RKO (cell line): Measurements from ENCODE around the gene S100A1.
"Not testable (repeated sequence)": the region's sequence is repeated elsewhere in the genome, so short reads cannot be mapped to it uniquely, and the experiment has no call there.

Experiments used
- DNase-seq: peaks from one replicate; pipeline ENCODE4 v3.0.0-alpha.2; 2016; ENCODE audit warnings: low spot score

S100A1 gene

DNA sequence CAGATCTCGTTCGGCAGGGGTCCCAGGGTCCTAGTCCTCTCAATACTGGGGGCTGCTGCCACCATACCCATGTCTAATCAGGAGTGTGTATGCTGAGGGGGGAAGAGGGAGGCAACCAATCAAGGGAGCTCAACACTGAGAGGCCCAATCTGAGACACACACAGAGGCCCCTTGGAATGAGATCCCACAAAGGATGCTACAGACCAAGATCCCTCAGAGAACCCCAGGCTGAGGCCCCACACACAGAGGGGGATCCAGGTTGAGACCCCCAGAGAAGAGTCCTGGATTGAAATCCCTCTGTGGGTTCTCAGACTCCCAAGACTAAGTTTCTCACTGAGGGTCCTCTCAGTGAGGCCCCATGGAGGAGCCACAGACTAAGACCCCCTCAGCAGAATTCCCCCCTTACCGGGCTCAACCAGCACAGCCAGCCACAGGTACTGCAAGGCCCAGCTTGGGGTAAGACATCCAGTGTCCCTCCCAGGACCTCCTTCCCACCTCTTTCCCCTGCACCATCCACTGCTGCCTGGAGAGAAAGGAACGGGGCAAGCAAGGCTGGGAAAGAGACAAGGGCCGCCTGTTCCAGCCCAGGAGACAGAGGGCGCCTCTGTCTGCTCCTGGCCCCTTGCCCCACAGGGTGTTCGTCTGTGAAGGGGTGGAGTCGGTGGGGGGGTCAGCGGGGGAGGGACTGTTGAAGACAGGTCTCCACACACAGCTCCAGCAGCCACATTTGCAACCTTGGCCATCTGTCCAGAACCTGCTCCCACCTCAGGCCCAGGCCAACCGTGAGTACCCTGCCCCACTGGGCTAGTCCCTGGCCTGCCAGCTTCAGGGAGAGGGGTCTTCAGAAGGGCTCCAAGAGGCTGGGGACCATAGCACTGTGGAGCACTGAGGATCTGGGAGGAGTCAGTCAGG, at the start of gene S100A1:
Gene S100A1, plus strand, starts transcription at position 720 of the 912 bp plus-strand sequence. CDS start 2,088 bp downstream, outside the sequence.
- no peak for DNase-seq

- DNase-seq: no peak
Measured at GRCh38 chr1:153578490-153578889, 49.7 kb upstream of the S100A1 start.

DNA sequence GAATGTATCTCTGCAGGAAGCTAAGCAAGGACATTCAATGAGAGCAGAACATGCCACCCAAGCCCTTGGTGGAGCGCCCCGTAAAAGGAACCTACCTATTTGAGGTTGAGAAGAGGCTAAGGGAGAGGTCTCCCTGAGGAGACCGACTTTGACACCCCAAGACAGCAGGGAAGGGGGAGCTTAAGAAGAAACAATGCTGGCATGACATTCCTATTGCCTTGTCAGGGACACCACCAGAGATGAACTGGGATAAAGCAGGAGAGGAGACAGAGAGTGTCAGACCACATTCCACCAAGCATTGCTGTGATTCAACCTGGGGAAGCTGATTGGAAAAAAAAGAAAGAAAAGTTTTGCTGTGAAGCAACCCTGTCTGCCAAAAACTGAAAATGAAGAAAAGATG, 49.3 kb upstream of the S100A1 start:
- DNase-seq: no peak

DNA sequence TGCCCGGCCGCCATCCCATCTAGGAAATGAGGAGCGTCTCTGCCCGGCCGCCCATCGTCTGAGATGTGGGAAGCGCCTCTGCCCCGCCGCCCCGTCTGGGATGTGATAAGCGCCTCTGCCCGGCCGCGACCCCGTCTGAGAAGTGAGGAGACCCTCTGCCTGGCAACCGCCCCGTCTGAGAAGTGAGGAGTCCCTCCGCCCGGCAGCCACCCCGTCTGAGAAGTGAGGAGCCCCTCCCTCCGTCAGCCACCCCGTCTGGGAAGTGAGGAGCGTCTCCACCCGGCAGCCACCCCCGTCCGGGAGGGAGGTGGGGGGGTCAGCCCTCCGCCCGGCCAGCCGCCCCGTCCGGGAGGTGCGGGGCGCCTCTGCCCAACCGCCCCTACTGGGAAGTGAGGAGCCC, 45.4 kb upstream of the S100A1 start:
- not testable (repeated sequence) for DNase-seq

DNA sequence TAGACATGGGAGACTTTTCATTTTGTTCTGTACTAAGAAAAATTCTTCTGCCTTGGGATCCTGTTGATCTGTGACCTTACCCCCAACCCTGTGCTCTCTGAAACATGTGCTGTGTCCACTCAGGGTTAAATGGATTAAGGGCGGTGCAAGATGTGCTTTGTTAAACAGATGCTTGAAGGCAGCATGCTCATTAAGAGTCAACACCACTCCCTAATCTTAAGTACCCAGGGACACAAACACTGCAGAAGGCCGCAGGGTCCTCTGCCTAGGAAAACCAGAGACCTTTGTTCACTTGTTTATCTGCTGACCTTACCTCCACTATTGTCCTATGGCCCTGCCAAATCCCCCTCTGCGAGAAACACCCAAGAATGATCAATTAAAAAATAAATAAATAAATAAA, 44.7 kb upstream of the S100A1 start:
- DNase-seq: not testable (repeated sequence)

DNA sequence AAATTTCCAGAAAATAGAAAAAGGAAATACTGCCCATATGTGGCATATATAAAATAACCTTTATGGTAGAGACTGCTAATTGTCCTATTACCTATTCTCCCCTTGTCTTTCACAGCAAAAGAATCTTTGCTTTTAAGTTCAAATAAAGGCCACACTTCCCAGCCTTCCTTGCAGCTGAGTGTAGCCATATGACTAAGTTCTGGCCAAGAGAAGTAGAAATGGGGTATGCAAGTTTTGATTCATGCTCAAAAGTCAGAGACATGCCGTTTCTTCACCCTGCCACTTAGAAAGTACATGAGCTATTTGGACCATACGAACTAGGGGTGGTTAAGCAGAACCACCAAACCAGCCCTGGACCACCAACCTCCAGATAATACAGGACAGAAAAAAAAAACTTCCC, 44.3 kb upstream of the S100A1 start:
- no peak for DNase-seq

GRCh38 chr1:153585006-153585405, 43.2 kb upstream of the S100A1 start:
- DNase-seq: no peak

GRCh38 chr1:153586347-153586746, 41.9 kb upstream of the S100A1 start:
- no peak for DNase-seq

GRCh38 chr1:153587314-153587713, 40.9 kb upstream of the S100A1 start:
- no peak for DNase-seq

DNA sequence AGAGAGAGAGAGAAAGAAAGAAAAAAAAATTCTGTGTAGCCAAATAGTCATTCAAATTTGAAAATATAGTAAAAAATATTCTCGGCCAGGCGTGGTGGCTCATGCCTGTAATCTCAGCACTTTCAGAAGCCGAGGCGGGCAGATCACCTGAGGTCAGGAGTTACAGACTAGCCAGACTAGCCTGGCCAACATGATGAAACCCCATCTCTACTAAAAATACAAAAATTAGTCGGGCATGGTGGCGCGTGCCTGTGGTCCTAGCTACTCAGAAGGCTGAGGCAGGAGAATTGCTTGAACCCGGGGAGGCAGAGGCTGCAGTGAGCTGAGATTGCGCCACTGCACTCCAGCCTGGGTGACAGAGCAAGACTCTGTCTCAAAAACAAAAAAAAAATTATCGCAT, 40.2 kb upstream of the S100A1 start:
- not testable (repeated sequence) for DNase-seq

DNA sequence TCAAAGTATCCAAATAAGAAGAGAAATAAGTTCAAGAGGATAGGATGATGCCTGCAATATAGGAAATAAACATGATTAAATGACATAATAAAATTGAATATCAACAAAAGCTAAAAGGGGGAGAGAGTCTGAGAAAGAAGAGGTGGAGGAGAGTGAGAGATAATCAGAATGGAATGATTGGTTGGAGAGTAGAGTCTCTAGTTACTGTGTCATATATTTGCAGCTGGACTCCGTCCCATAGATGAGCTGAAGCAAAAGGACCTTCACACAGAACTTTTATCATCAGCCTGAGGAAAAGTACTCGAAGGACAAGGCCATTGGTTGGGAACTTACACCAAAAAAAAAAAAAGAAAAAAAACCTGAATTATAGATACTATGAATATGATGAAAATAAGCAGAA, 39.8 kb upstream of the S100A1 start:
- DNase-seq: no peak

DNA sequence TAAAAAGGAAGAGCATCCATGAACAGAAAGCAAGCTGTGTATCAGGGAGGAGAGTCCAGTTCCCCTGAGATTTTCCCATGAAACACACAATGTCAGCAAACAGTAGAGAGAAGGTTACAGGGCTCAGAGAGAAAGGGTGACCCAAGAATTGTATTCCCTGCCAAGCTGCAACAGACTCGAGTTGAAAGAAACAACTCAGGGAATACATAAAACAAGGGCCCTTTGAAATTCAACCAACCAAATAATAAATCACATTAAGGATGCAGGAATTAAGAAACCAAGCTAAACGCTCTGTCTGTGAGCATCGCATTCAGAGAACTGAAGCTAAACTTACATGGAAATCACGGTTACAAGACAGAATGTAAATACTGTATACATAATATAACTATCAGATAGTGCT, 35.5 kb upstream of the S100A1 start:
- DNase-seq: no peak

GRCh38 chr1:153597206-153597605, 31.0 kb upstream of the S100A1 start:
- peak; percentile 98 for DNase-seq

DNA sequence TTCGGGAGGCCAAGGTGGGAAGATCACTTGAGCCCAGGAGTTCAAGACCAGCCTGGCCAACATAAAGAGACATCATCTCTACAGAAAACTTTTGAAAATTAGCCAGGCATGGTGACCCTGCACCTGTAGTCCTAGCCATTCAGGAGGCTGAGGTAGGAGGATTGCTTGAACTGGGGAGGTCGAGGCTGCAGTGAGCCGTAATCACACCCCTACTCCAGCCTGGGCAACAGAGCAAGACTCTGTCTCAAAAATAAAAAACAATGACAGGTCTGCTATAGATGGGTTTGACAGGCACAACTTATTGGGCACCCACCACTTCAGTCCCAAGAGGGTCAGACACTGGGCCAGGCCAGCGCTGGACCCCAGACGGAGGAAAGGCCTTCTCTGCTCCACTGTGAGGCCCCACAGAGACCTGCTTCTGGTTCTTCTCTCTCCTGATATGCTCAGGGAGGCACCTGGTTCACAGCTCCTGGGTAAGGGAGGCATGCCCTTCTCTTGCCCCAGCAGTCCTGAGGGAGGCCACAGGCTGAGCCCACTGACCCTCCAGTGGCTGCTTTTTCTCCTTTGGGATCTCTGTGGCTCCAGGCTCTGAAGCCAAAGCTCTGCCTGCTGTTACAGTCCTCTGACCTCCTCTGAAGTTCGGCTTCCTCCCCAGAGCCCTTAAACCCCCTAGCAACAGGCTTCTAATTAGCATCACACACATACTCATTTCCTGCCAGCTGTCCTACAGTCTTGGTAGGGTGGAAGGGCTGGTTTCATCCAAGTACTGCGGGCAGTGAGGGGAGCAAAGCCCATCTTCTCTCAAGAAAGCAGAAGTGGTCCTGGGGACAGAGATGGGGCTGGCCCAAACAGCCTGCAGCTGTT, 29.7 kb upstream of the S100A1 start:
- peak; percentile 85 for DNase-seq

GRCh38 chr1:153599847-153600246, 28.4 kb upstream of the S100A1 start:
- no peak for DNase-seq

GRCh38 chr1:153602749-153603148, 25.5 kb upstream of the S100A1 start:
- DNase-seq: no peak

GRCh38 chr1:153606194-153606593, 22.0 kb upstream of the S100A1 start:
- peak; percentile 71 for DNase-seq

- peak; percentile 56 for DNase-seq
Measured at GRCh38 chr1:153607381-153607780, 20.9 kb upstream of the S100A1 start.

- peak; percentile 73 for DNase-seq
Measured at GRCh38 chr1:153608089-153608682, 20.0 kb upstream of the S100A1 start.

- peak; percentile 99 for DNase-seq
Measured at GRCh38 chr1:153608742-153609584, 19.3 kb upstream of the S100A1 start.

- no peak for DNase-seq
Measured at GRCh38 chr1:153609585-153609907, 18.7 kb upstream of the S100A1 start.

GRCh38 chr1:153610334-153610733, 17.9 kb upstream of the S100A1 start:
- DNase-seq: peak; percentile 97
